ENCODE measurements around the gene TRIM10.

TRIM10 gene

GRCh38 chr6:30152910-30153610, 8.0 kb downstream of the TRIM10 start:
- Histone ChIP-seq H3K4me3 (ENCODE audit: low read depth, low read length) (no peak overlapping the region), H3K36me3 (no peaks in the 10 kb centered on the region), H3K4me1 (no peaks in the 10 kb centered on the region), H3K9me3 (no peaks in the 10 kb centered on the region), H3K27me3 (peaks cover 18% of the 10 kb centered on the region)
- no peak for TF ChIP-seq CTCF (IDR thresholded peaks at IDR 0.05; ENCODE audit: low read depth, low read length)
- DNase-seq = no peak

- no peak overlapping the region for H3K4me3 ChIP-seq (ENCODE audit: low read depth, low read length)
- H3K9me3 ChIP-seq = no peaks in the 10 kb centered on the region
- TF ChIP-seq CTCF (IDR thresholded peaks at IDR 0.05; ENCODE audit: low read depth, low read length) = no peak
- peaks cover 17% of the 10 kb centered on the region for H3K27me3 ChIP-seq
- no peak for DNase-seq
- no peaks in the 10 kb centered on the region for H3K36me3 ChIP-seq
- no peaks in the 10 kb centered on the region for H3K4me1 ChIP-seq
These were observed 8.9 kb downstream of the TRIM10 start for GRCh38 chr6:30152016-30152673.

GRCh38 chr6:30151580-30151979, 9.4 kb downstream of the TRIM10 start:
- Histone ChIP-seq H3K4me3 (ENCODE audit: low read depth, low read length) (no peak overlapping the region), H3K4me1 (no peaks in the 10 kb centered on the region), H3K27me3 (peaks cover 22% of the 10 kb centered on the region), H3K36me3 (no peaks in the 10 kb centered on the region), H3K9me3 (no peaks in the 10 kb centered on the region)
- no peak for TF ChIP-seq CTCF (IDR thresholded peaks at IDR 0.05; ENCODE audit: low read depth, low read length)
- no peak for DNase-seq

GRCh38 chr6:30150671-30151395, 10.2 kb downstream of the TRIM10 start:
- H3K4me3 ChIP-seq (ENCODE audit: low read depth, low read length) = no peak overlapping the region
- no peak for DNase-seq
- peaks cover 22% of the 10 kb centered on the region for H3K27me3 ChIP-seq
- TF ChIP-seq CTCF (IDR thresholded peaks at IDR 0.05; ENCODE audit: low read depth, low read length) = no peak
- no peaks in the 10 kb centered on the region for H3K36me3 ChIP-seq
- no peaks in the 10 kb centered on the region for H3K4me1 ChIP-seq
- no peaks in the 10 kb centered on the region for H3K9me3 ChIP-seq

- peaks cover 21% of the 10 kb centered on the region for H3K27me3 ChIP-seq
- no peaks in the 10 kb centered on the region for H3K4me1 ChIP-seq
- no peaks in the 10 kb centered on the region for H3K9me3 ChIP-seq
- H3K36me3 ChIP-seq = no peaks in the 10 kb centered on the region
- no peak for TF ChIP-seq CTCF (IDR thresholded peaks at IDR 0.05; ENCODE audit: low read depth, low read length)
- DNase-seq = no peak
- H3K4me3 ChIP-seq (ENCODE audit: low read depth, low read length) = no peak overlapping the region
These were observed 11.0 kb downstream of the TRIM10 start for GRCh38 chr6:30149858-30150550.

Data from BE2C (cell line).